Loucy (cell line): ENCODE data around the gene HOXC5.
A peak's percentile ranks its signal among the peaks of the same experiment; 100 is the strongest.

ENCODE experiments used
- H2AFZ ChIP-seq: fragments of 200-600 bp; sonication (generic); 2 replicates; pipeline ENCODE4 v1.6.0; 2016; ENCODE audit warnings: antibody characterized with exemption, mild to moderate bottlenecking, low read length, moderate library complexity
- H3F3A ChIP-seq: fragments of 200-600 bp; 2 replicates; pipeline ENCODE4 v1.6.0; 2016; ENCODE audit warnings: antibody characterized with exemption, low read depth, mild to moderate bottlenecking
- H3K27me3 ChIP-seq: fragments of 200-600 bp; sonication (generic); 2 replicates; pipeline ENCODE4 v1.6.1; 2014; ENCODE audit warnings: low read length, mild to moderate bottlenecking; ENCODE audit not compliant: insufficient read depth, poor library complexity, severe bottlenecking
- H3K36me3 ChIP-seq: fragments of 200-600 bp; sonication (generic); 2 replicates; pipeline ENCODE4 v1.6.1; 2016; ENCODE audit warnings: low read length; ENCODE audit not compliant: insufficient read depth
- H3K4me1 ChIP-seq: fragments of 200-600 bp; sonication (generic); 2 replicates; pipeline ENCODE4 v1.5.1; 2014; ENCODE audit warnings: low read length, mild to moderate bottlenecking; ENCODE audit not compliant: insufficient read depth, poor library complexity, severe bottlenecking
- H3K4me2 ChIP-seq: fragments of 200-600 bp; sonication (generic); 2 replicates; pipeline ENCODE4 v1.6.0; 2014; ENCODE audit warnings: antibody characterized with exemption, low read length, low read depth, mild to moderate bottlenecking; ENCODE audit not compliant: poor library complexity, severe bottlenecking
- H3K4me3 ChIP-seq: fragments of 200-600 bp; sonication (generic); 2 replicates; pipeline ENCODE4 v1.5.1; 2014; ENCODE audit warnings: low read length, mild to moderate bottlenecking, mixed read lengths; ENCODE audit not compliant: poor library complexity, severe bottlenecking
- H3K79me2 ChIP-seq: fragments of 200-600 bp; sonication (generic); 2 replicates; pipeline ENCODE4 v1.6.1; 2014; ENCODE audit warnings: low read length; ENCODE audit not compliant: insufficient read depth
- H3K9ac ChIP-seq: fragments of 200-600 bp; sonication (generic); 2 replicates; pipeline ENCODE4 v1.6.0; 2014; ENCODE audit warnings: mild to moderate bottlenecking, low read depth, low read length, moderate library complexity; ENCODE audit not compliant: poor library complexity, severe bottlenecking
- H3K9me2 ChIP-seq: fragments of 200-600 bp; sonication (generic); replicated peaks from 2 replicates; pipeline ENCODE4 v1.6.1; 2016; ENCODE audit warnings: low read depth, low read length, mixed read lengths
- H3K9me3 ChIP-seq: fragments of 200-600 bp; sonication (generic); 2 replicates; pipeline ENCODE4 v1.6.1; 2014; ENCODE audit warnings: mild to moderate bottlenecking, antibody characterized with exemption, low read length, low read depth; ENCODE audit not compliant: insufficient read depth
- H4K20me1 ChIP-seq: fragments of 200-600 bp; sonication (generic); 2 replicates; pipeline ENCODE4 v1.6.0; 2014; ENCODE audit warnings: antibody characterized with exemption, low read length, mild to moderate bottlenecking; ENCODE audit not compliant: insufficient read depth, poor library complexity, severe bottlenecking
- EZH2phosphoT487 ChIP-seq: fragments of 200-600 bp; IDR thresholded peaks from 2 replicates; pipeline ENCODE4 v1.6.1; 2018; ENCODE audit warnings: antibody characterized with exemption, mild to moderate bottlenecking, moderate library complexity, borderline replicate concordance
- TF ChIP-seq, protein P1 (sequence below): fragments of 200-600 bp; sonication (generic); conservative IDR thresholded peaks from 2 replicates; pipeline ENCODE4 v1.5.1; 2014; ENCODE audit warnings: mild to moderate bottlenecking, antibody characterized with exemption, low read length

Gene HOXC5

DNA sequence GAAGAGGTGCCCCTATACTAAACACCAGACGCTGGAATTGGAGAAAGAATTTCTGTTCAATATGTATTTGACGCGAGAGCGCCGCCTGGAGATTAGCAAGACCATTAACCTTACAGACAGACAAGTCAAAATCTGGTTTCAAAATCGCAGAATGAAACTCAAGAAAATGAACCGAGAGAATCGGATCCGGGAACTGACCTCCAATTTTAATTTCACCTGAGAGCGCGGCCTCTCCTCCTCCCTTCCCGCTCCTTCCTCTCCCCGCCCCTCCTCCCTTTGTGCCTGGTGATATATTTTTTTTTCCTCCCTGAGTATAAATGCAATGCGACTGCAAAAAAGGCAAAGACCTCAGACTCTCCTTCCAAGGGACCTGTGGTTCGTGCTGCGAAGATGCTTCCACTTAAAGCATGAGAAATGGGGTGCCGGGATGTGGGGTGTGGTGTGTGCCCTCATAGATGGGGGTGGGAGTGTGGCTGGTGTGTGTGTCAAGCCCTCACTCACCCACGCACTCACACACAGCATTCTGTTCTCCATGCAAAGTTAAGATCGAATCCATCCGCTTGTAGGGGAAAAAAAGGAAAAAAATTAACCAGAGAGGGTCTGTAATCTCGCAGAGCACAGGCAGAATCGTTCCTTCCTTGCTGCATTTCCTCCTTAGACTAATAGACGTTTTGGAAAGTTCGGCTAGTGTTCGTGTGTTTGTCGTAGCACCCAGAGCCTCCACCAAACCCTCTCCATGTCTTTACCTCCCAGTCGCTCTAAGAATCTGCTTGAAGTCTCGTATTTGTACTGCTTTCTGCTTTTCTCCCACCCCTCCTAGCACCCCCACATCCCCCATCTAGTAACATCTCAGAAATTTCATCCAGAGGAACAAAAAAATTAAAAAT lies 43.4 kb upstream of the HOXC5 start:
- H3K9ac ChIP-seq = peak overlapping the region; percentile 74
- no peaks in the 10 kb centered on the region for H3K36me3 ChIP-seq
- H3K79me2 ChIP-seq = peaks cover 31% of the 10 kb centered on the region
- no peaks in the 10 kb centered on the region for H3K9me2 ChIP-seq
- H3K4me3 ChIP-seq = peak overlapping the region; percentile 84
- H2AFZ ChIP-seq = peak overlapping the region; percentile 73
- H3K9me3 ChIP-seq = no peaks in the 10 kb centered on the region
- TF ChIP-seq, protein P1, sequence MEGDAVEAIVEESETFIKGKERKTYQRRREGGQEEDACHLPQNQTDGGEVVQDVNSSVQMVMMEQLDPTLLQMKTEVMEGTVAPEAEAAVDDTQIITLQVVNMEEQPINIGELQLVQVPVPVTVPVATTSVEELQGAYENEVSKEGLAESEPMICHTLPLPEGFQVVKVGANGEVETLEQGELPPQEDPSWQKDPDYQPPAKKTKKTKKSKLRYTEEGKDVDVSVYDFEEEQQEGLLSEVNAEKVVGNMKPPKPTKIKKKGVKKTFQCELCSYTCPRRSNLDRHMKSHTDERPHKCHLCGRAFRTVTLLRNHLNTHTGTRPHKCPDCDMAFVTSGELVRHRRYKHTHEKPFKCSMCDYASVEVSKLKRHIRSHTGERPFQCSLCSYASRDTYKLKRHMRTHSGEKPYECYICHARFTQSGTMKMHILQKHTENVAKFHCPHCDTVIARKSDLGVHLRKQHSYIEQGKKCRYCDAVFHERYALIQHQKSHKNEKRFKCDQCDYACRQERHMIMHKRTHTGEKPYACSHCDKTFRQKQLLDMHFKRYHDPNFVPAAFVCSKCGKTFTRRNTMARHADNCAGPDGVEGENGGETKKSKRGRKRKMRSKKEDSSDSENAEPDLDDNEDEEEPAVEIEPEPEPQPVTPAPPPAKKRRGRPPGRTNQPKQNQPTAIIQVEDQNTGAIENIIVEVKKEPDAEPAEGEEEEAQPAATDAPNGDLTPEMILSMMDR = peak; percentile 80
- no peak for TF ChIP-seq EZH2phosphoT487
- H3F3A ChIP-seq = no peaks in the 10 kb centered on the region
- H3K4me2 ChIP-seq = peak overlapping the region; percentile 98
- H4K20me1 ChIP-seq = no peaks in the 10 kb centered on the region
- no peaks in the 10 kb centered on the region for H3K27me3 ChIP-seq
- peaks cover 55% of the 10 kb centered on the region for H3K4me1 ChIP-seq

DNA sequence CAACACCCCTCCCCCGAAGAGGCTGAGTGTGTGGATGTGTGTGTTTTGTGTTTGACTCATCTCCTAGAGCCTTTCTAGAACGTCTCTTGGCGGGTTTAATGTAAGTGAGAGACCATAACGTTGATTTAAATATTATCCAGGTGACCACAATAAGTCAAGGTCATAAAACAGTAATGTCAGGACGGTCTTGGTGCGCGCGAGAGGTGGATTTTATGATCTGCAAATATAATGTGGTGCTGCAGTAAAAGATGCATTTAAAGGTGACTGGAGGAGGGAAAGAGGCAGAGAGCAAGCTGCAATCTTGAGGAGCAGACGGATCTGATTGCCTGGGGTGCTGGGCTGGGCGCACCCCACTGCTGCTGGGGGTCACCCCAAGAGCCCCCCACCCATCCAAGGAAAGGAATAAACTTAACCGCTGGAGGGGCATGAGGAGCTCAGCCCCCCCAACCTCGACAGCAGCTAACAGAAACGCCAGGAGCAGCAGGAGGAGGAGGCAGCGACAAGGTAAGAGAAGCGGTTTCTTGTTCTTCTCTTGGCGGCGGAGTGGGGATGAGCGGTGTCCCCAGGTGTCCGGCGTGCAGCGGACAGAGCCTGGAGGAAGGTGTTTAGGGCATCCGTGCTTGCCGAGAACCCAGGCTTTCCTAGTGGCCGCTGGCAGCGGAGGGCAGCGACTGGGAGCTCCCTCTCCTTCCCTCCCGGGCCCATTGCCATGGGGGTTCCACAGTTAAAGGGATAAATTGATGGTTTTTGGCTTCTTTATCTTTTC lies 42.4 kb upstream of the HOXC5 start:
- Histone ChIP-seq H3K79me2 (peaks cover 36% of the 10 kb centered on the region), H3K9me2 (no peaks in the 10 kb centered on the region), H3K4me3 (peak overlapping the region; percentile 84), H3K4me2 (peak overlapping the region; percentile 98), H2AFZ (no peak overlapping the region), H4K20me1 (no peaks in the 10 kb centered on the region), H3F3A (no peaks in the 10 kb centered on the region), H3K27me3 (no peaks in the 10 kb centered on the region), H3K9me3 (no peaks in the 10 kb centered on the region), H3K9ac (peak overlapping the region; percentile 74), H3K36me3 (no peaks in the 10 kb centered on the region), H3K4me1 (peaks cover 58% of the 10 kb centered on the region)
- TF ChIP-seq, protein P1 = no peak
- TF ChIP-seq EZH2phosphoT487 = no peak

DNA sequence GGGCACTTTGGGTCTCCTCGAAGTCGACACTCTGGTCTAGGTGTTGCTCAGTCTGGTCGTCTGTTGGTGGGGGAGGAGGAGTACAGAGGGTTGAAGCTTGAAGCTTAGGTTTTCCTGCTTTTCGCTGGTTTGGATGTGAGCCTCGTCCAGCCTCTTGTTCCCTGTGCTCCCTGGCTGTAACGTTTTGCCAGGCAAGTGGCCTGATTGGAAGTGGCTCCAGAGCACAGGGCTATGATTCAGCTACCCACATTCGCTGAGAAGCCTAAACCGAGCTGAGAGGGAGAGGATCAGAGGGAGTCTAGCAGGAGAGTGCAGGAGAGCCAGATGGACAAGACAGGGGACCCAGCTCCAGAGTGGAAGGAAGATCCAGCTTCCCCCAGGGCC lies 41.8 kb upstream of the HOXC5 start:
- Histone ChIP-seq H3K36me3 (no peaks in the 10 kb centered on the region), H3K79me2 (peaks cover 37% of the 10 kb centered on the region), H4K20me1 (no peaks in the 10 kb centered on the region), H2AFZ (no peak overlapping the region), H3K9me2 (no peaks in the 10 kb centered on the region), H3K4me3 (no peak overlapping the region), H3K9me3 (no peaks in the 10 kb centered on the region), H3F3A (no peaks in the 10 kb centered on the region), H3K27me3 (no peaks in the 10 kb centered on the region), H3K9ac (peak overlapping the region; percentile 13), H3K4me1 (peaks cover 59% of the 10 kb centered on the region), H3K4me2 (peak overlapping the region; percentile 98)
- TF ChIP-seq EZH2phosphoT487 = no peak
- TF ChIP-seq, protein P1 = no peak
